GM18511 (cell line): ENCODE data around the gene SNRPA.
"Not testable (repeated sequence)": the region's sequence is repeated elsewhere in the genome, so short reads cannot be mapped to it uniquely, and the experiment has no call there.

Source experiments
- ATAC-seq: cut with Tn5 transposase; IDR thresholded peaks from one replicate; pipeline ENCODE4 v1.9.1; 2021; ENCODE audit warnings: mild to moderate bottlenecking, moderate library complexity; ENCODE audit not compliant: unreplicated experiment

SNRPA gene

GRCh38 chr19:40811478-40812341 lies 60.7 kb downstream of the SNRPA start:
- no peak for ATAC-seq

GRCh38 chr19:40812571-40812970 lies 61.6 kb downstream of the SNRPA start:
- not testable (repeated sequence) for ATAC-seq

- ATAC-seq, result no peak
Measured at GRCh38 chr19:40813182-40813581, 62.2 kb downstream of the SNRPA start.
